H1 (cell line): Measurements from ENCODE around the gene EVA1B. TPM values are rescaled to one million over a fixed set of nuclear protein-coding genes. Genes with fewer than 3 reads are reported as not detected.

Experiments used
- CREB1 ChIP-seq: IDR thresholded peaks from 2 replicates; pipeline ENCODE4 v1.6.1; 2012; ENCODE audit warnings: inconsistent platforms
- HDAC6 ChIP-seq: IDR thresholded peaks from one replicate; pipeline ENCODE4 v1.7.1; 2012; ENCODE audit warnings: low read depth, mild to moderate bottlenecking, inconsistent platforms, low read length, moderate library complexity
- JUN ChIP-seq: IDR thresholded peaks from 2 replicates; pipeline ENCODE4 v1.6.1; 2011; ENCODE audit warnings: low read depth, mild to moderate bottlenecking, improper control_type of control experiment, low read length
- NRF1 ChIP-seq: IDR thresholded peaks from 2 replicates; pipeline ENCODE4 v1.6.1; 2011; ENCODE audit warnings: mild to moderate bottlenecking, low read depth, low read length, improper control_type of control experiment
- polyA plus RNA-seq, 7 experiments: library from polyadenylated mRNA; depleted of rRNA in 3 of 7; stranded (reverse) in 5 of 7; unstranded in 2 of 7; fragments of >200 nt in 5 of 7; fragments of 200-250 nt in 2 of 7; gene quantifications; 1 replicate in 5 of 7; 2 replicates in 1 of 7; 4 replicates in 1 of 7; pipeline versions ENCODE4 v1.2.1 to v1.2.3, GENCODE V29; 2011 to 2013; ENCODE audit warnings: missing spikeins in 2 of 7, mixed read lengths in 2 of 7
- total RNA-seq: library from RNA; stranded (reverse); fragmentation: NEBNext Ultra II Directional; extraction: Animal tissue kit (Norgen Biotek cat#: 25700); gene quantifications from 2 replicates; pipeline ENCODE4 v1.2.1, GENCODE V29; 2021

The EVA1B gene
- total and polyA plus RNA-seq, 2 of the 8 experiments (the other 6 are each of a cell fraction or from before 2014, with no cell fraction given): 10.0 to 19.9 TPM

DNA sequence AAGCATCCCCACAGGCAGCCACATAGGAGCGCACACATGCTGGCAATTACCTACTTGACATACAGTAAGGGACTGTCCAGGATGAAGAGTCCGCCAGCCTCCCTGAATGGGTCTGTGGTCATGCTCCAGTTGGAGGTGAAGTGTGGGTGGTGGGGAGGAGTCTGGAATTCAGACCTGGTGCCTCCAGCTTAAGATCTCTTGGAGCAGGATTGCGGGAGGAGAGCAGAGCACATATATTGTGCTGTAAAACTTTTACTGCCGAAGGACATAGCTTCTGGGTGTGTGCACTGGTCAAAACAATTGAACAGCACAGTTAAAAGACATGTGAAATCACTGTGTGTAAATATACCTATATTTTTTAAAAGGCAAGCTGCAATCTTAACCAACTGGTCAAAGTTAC is 44.4 kb upstream of the EVA1B start (continued):
- no peak for TF ChIP-seq JUN
- no peak for TF ChIP-seq HDAC6
- TF ChIP-seq CREB1: no peak
- TF ChIP-seq NRF1: no peak
